Neural progenitor cell (in vitro differentiated cells): ENCODE results near the gene DAO. TPM values are rescaled to one million over a fixed set of nuclear protein-coding genes. Genes with fewer than 3 reads are reported as not detected.
A peak's percentile ranks its signal among the peaks of the same experiment; 100 is the strongest.

Source experiments
- DNase-seq: peaks from one replicate; pipeline ENCODE4 v3.0.0-alpha.2; 2016; ENCODE audit warnings: low spot score
- H2AFZ ChIP-seq: fragments of 200-600 bp; sonication (generic); replicated peaks from 2 replicates; pipeline ENCODE4 v1.6.1; 2016; ENCODE audit warnings: antibody characterized with exemption
- H3F3A ChIP-seq: fragments of 200-600 bp; sonication (generic); 2 replicates; pipeline ENCODE4 v1.6.1; 2016; ENCODE audit warnings: antibody characterized with exemption, low read depth
- H3K27ac ChIP-seq: fragments of 200-600 bp; sonication (generic); 2 replicates; pipeline ENCODE4 v1.5.1; 2016; ENCODE audit warnings: mild to moderate bottlenecking
- H3K27me3 ChIP-seq: fragments of 200-600 bp; sonication (generic); 2 replicates; pipeline ENCODE4 v1.6.1; 2016; ENCODE audit warnings: mild to moderate bottlenecking, moderate library complexity
- H3K36me3 ChIP-seq: fragments of 200-600 bp; sonication (generic); 2 replicates; pipeline ENCODE4 v1.5.1; 2016
- H3K4me1 ChIP-seq: fragments of 200-600 bp; sonication (generic); 2 replicates; pipeline ENCODE4 v1.6.1; 2016; ENCODE audit warnings: mixed run types
- H3K4me2 ChIP-seq: fragments of 200-600 bp; sonication (generic); 2 replicates; pipeline ENCODE4 v1.6.1; 2016
- H3K4me3 ChIP-seq: fragments of 200-600 bp; sonication (generic); 2 replicates; pipeline ENCODE4 v1.5.1; 2016
- H3K79me2 ChIP-seq: fragments of 200-600 bp; sonication (generic); 2 replicates; pipeline ENCODE4 v1.6.1; 2016; ENCODE audit warnings: low read depth
- H3K9ac ChIP-seq: fragments of 200-600 bp; sonication (generic); 2 replicates; pipeline ENCODE4 v1.6.1; 2016
- H3K9me3 ChIP-seq: fragments of 200-600 bp; sonication (generic); 2 replicates; pipeline ENCODE4 v1.5.1; 2016; ENCODE audit warnings: low read depth
- H4K20me1 ChIP-seq: fragments of 200-600 bp; sonication (generic); 2 replicates; pipeline ENCODE4 v1.6.1; 2016; ENCODE audit warnings: low read depth
- H3K27ac Mint-ChIP-seq: 3 replicates; pipeline ENCODE4 v1.8.0; 2021; ENCODE audit warnings: mixed read lengths
- H3K27me3 Mint-ChIP-seq: 2 replicates; pipeline ENCODE4 v1.8.0; 2022; ENCODE audit warnings: low read depth, mild to moderate bottlenecking, inconsistent platforms, moderate library complexity, mixed read lengths; ENCODE audit not compliant: insufficient read depth
- H3K36me3 Mint-ChIP-seq: 3 replicates; pipeline ENCODE4 v1.8.0; 2021; ENCODE audit warnings: mixed read lengths
- H3K4me1 Mint-ChIP-seq: 3 replicates; pipeline ENCODE4 v1.8.0; 2021; ENCODE audit warnings: mixed read lengths
- H3K4me3 Mint-ChIP-seq: 3 replicates; pipeline ENCODE4 v1.8.0; 2021; ENCODE audit warnings: mild to moderate bottlenecking, moderate library complexity, mixed read lengths
- H3K9me3 Mint-ChIP-seq: 3 replicates; pipeline ENCODE4 v1.8.0; 2020; ENCODE audit warnings: mixed read lengths
- EZH2 ChIP-seq: fragments of 200-600 bp; sonication (generic); IDR thresholded peaks from 2 replicates; pipeline ENCODE4 v1.6.1; 2017; ENCODE audit warnings: antibody characterized with exemption, mild to moderate bottlenecking, moderate library complexity
- EZH2phosphoT487 ChIP-seq: fragments of 200-600 bp; sonication (generic); IDR thresholded peaks from 2 replicates; pipeline ENCODE4 v1.6.1; 2017; ENCODE audit warnings: antibody characterized with exemption
- total RNA-seq: library from RNA; depleted of rRNA; stranded (reverse); fragments of >200 nt; gene quantifications from 2 replicates; pipeline ENCODE4 v1.2.3, GENCODE V29; 2015; ENCODE audit warnings: low replicate concordance
- TF ChIP-seq, protein P1 (sequence below): fragments of 200-600 bp; sonication (generic); IDR thresholded peaks from 2 replicates; pipeline ENCODE4 v1.5.1; 2017; ENCODE audit warnings: antibody characterized with exemption, mild to moderate bottlenecking

Gene DAO
- total RNA-seq, 1 donor from 2014 or later = not detected

DNA sequence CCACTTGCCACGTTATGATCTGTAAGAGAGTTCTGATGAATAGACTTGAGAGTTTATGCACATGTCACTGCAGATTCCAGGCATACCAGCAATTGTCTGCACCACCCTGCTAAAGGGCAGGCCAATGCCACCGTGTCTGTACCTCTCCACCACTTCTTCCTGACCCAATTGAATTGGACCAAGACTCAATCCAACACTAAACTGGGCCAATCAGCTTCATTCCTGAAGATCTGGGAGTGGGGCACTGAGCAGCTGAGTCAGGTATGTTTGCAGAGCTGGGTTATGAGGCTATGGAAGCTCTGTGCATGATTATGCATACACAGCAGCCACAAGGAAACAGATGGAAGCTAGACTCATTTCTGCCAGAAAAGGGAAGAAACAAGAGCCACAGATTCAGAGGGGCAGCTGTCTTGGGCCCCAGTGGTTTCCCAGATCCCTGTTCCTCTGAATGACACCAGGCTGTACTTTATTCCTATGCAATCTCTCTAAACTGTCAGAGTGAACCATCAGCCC, 28.0 kb downstream of the DAO start:
- peaks cover 7% of the 10 kb centered on the region for H3K27me3 Mint-ChIP-seq
- Histone ChIP-seq H3K9me3 (no peaks in the 10 kb centered on the region), H3K4me2 (no peak overlapping the region), H2AFZ (no peak overlapping the region), H3F3A (no peaks in the 10 kb centered on the region), H3K9ac (no peak overlapping the region), H3K79me2 (no peaks in the 10 kb centered on the region), H4K20me1 (no peaks in the 10 kb centered on the region), H3K4me1 (peaks cover 9% of the 10 kb centered on the region), H3K36me3 (no peaks in the 10 kb centered on the region), H3K4me3 (no peak overlapping the region), H3K27ac (no peak overlapping the region), H3K27me3 (no peaks in the 10 kb centered on the region)
- H3K27ac Mint-ChIP-seq = no peak overlapping the region
- peak overlapping the region; percentile 35 for H3K4me3 Mint-ChIP-seq
- no peaks in the 10 kb centered on the region for H3K9me3 Mint-ChIP-seq
- peaks cover 17% of the 10 kb centered on the region for H3K4me1 Mint-ChIP-seq
- no peaks in the 10 kb centered on the region for H3K36me3 Mint-ChIP-seq
- no peak for DNase-seq
- TF ChIP-seq EZH2 (no peak), EZH2phosphoT487 (no peak)
- TF ChIP-seq, protein P1, sequence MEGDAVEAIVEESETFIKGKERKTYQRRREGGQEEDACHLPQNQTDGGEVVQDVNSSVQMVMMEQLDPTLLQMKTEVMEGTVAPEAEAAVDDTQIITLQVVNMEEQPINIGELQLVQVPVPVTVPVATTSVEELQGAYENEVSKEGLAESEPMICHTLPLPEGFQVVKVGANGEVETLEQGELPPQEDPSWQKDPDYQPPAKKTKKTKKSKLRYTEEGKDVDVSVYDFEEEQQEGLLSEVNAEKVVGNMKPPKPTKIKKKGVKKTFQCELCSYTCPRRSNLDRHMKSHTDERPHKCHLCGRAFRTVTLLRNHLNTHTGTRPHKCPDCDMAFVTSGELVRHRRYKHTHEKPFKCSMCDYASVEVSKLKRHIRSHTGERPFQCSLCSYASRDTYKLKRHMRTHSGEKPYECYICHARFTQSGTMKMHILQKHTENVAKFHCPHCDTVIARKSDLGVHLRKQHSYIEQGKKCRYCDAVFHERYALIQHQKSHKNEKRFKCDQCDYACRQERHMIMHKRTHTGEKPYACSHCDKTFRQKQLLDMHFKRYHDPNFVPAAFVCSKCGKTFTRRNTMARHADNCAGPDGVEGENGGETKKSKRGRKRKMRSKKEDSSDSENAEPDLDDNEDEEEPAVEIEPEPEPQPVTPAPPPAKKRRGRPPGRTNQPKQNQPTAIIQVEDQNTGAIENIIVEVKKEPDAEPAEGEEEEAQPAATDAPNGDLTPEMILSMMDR = no peak

DNA sequence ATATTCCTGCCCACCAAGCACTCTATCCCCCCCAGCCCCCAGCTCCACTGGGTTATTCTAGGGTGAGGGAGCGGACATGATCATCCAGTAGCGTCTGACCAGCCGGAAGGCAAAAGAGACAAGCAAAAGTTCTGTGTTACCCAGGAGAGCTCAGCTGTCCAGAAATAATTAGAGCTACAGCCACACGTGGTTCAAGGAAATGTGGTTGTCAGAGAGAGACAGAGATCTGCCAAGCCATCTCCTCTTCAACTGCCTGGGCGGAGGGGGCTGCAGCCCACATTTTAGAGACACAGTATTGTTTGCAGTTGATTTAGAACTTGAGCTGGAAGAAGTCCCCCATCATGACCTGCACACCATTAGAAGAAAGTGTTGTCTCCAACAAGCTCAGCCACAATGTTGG, 30.4 kb downstream of the DAO start:
- no peaks in the 10 kb centered on the region for H4K20me1 ChIP-seq
- H3K4me1 Mint-ChIP-seq = peaks cover 17% of the 10 kb centered on the region
- H3K36me3 Mint-ChIP-seq = no peaks in the 10 kb centered on the region
- no peaks in the 10 kb centered on the region for H3K27me3 ChIP-seq
- no peak overlapping the region for H3K9ac ChIP-seq
- H3K9me3 ChIP-seq = no peaks in the 10 kb centered on the region
- H3K9me3 Mint-ChIP-seq = no peaks in the 10 kb centered on the region
- no peak overlapping the region for H3K27ac Mint-ChIP-seq
- no peak overlapping the region for H3K4me3 ChIP-seq
- no peak overlapping the region for H2AFZ ChIP-seq
- H3K4me1 ChIP-seq = peaks cover 9% of the 10 kb centered on the region
- no peak overlapping the region for H3K4me3 Mint-ChIP-seq
- H3K36me3 ChIP-seq = no peaks in the 10 kb centered on the region
- no peak for TF ChIP-seq EZH2phosphoT487
- TF ChIP-seq, protein P1 = no peak
- TF ChIP-seq EZH2 = no peak
- peaks cover 7% of the 10 kb centered on the region for H3K27me3 Mint-ChIP-seq
- DNase-seq = no peak
- no peaks in the 10 kb centered on the region for H3F3A ChIP-seq
- no peak overlapping the region for H3K27ac ChIP-seq
- H3K79me2 ChIP-seq = no peaks in the 10 kb centered on the region
- no peak overlapping the region for H3K4me2 ChIP-seq

DNA sequence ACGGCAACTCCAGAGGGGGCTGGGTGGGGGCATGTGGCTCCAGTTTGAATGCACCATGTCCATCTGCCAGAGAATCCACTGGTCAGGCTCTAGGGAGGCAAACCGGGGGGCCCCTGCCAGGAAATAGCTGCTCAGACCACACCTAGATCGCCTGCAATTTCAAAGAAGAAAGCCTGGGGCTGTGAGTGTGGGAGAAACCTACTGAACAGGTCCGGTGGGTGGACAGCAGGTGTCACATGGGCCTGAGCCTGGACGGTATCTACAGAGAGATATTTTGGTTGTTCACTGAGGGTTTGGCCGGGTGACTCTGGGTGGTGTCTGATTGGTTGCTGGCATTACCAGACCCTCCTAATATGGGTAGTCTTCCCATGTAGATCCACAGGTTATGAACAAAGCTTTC, 32.0 kb downstream of the DAO start:
- Histone ChIP-seq H3K9ac (no peak overlapping the region), H3K4me2 (no peak overlapping the region), H3K27ac (no peak overlapping the region), H2AFZ (no peak overlapping the region), H3K36me3 (no peaks in the 10 kb centered on the region), H4K20me1 (no peaks in the 10 kb centered on the region), H3K4me3 (no peak overlapping the region), H3F3A (no peaks in the 10 kb centered on the region), H3K4me1 (peaks cover 9% of the 10 kb centered on the region), H3K27me3 (no peaks in the 10 kb centered on the region), H3K79me2 (no peaks in the 10 kb centered on the region), H3K9me3 (no peaks in the 10 kb centered on the region)
- H3K27ac Mint-ChIP-seq = no peak overlapping the region
- TF ChIP-seq, protein P1 = no peak
- TF ChIP-seq EZH2 = no peak
- TF ChIP-seq EZH2phosphoT487 = no peak
- peaks cover 17% of the 10 kb centered on the region for H3K4me1 Mint-ChIP-seq
- H3K27me3 Mint-ChIP-seq = peaks cover 7% of the 10 kb centered on the region
- H3K9me3 Mint-ChIP-seq = no peaks in the 10 kb centered on the region
- H3K4me3 Mint-ChIP-seq = no peak overlapping the region
- H3K36me3 Mint-ChIP-seq = no peaks in the 10 kb centered on the region
- DNase-seq = no peak
